A549 (cell line): ENCODE measurements around the gene PRR5L. TPM values are rescaled to one million over a fixed set of nuclear protein-coding genes. Genes with fewer than 3 reads are reported as not detected.

Source experiments
- ATAC-seq, 2 experiments: fragments of 200-7000 bp in 1 of 2; fragments of >200 bp in 1 of 2; cut with Nextera tagmentation in 1 of 2; cut with Tn5 transposase in 1 of 2; 3 replicates each; pipeline versions ENCODE4 v1.8.0 to v1.9.1; 2018 to 2020; ENCODE audit warnings: mild to moderate bottlenecking in 1 of 2, moderate library complexity in 1 of 2
- CTCF ChIA-PET: fragments of 300-600 bp; sonication (Branson Sonifier 250); formaldehyde crosslinking; extraction: SDS; loops from one replicate; lab custom pipeline; 2021; ENCODE audit warnings: antibody characterized with exemption, inconsistent platforms; lab: Yijun Ruan, JAX
- POLR2A ChIA-PET: fragments of 350-600 bp; formaldehyde crosslinking; extraction: SDS; loops from one replicate; lab custom pipeline; 2021; ENCODE audit warnings: antibody characterized with exemption, inconsistent platforms; lab: Yijun Ruan, JAX
- DNase-seq, 2 experiments: peaks; one replicate each; pipeline versions ENCODE4 v3.0.0 to v3.0.0-alpha.2; 2011 to 2016; ENCODE audit warnings: low read depth in 1 of 2, low spot score in 1 of 2
- FAIRE-seq: peaks from 2 replicates; lab custom pipeline; 2011; peaks lifted over from hg19 to GRCh38; lab: Jason Lieb, UNC
- H3K27ac ChIP-seq, 2 experiments: fragments of >200 bp; sonication (Bioruptor Twin); formaldehyde crosslinking; 3 replicates each; pipeline ENCODE4 v1.5.1; 2016 to 2017
- H3K4me1 ChIP-seq: fragments of >200 bp; sonication (Bioruptor Twin); formaldehyde crosslinking; 3 replicates; pipeline ENCODE4 v1.6.1; 2016
- H3K4me2 ChIP-seq: fragments of >200 bp; sonication (Bioruptor Twin); formaldehyde crosslinking; 3 replicates; pipeline ENCODE4 v1.6.1; 2016
- H3K4me3 ChIP-seq: fragments of >200 bp; sonication (Bioruptor Twin); formaldehyde crosslinking; 3 replicates; pipeline ENCODE4 v1.5.1; 2016
- H3K9me3 ChIP-seq: fragments of >200 bp; sonication (Bioruptor Twin); formaldehyde crosslinking; 3 replicates; pipeline ENCODE4 v1.6.1; 2016
- ATOH8 ChIP-seq: fragments of 250-450 bp; sonication (Bioruptor Pico); IDR thresholded peaks from 2 replicates; pipeline ENCODE4 v1.5.0; 2020; ENCODE audit warnings: low read depth, mild to moderate bottlenecking, moderate library complexity
- CHD2 ChIP-seq: fragments of 150-350 bp; IDR thresholded peaks from 2 replicates; pipeline ENCODE4 v1.6.1; 2014; ENCODE audit warnings: low read length; ENCODE audit not compliant: partially characterized antibody
- CHD4 ChIP-seq: fragments of 200-600 bp; sonication (generic); IDR thresholded peaks from 2 replicates; pipeline ENCODE4 v1.6.1; 2016; ENCODE audit warnings: antibody characterized with exemption, mild to moderate bottlenecking, borderline replicate concordance
- E2F6 ChIP-seq: IDR thresholded peaks from 2 replicates; pipeline ENCODE4 v1.6.1; 2012; ENCODE audit warnings: low read depth, borderline replicate concordance
- EHMT2 ChIP-seq: fragments of 200-600 bp; sonication (generic); IDR thresholded peaks from 2 replicates; pipeline ENCODE4 v1.6.1; 2016; ENCODE audit warnings: antibody characterized with exemption, low read depth, mild to moderate bottlenecking, moderate library complexity
- EP300 ChIP-seq, 2 experiments: fragments of >200 bp; sonication (Bioruptor Twin); formaldehyde crosslinking; IDR thresholded peaks; 2 replicates in 1 of 2; 3 replicates in 1 of 2; pipeline ENCODE4 v1.6.1; 2016 to 2017
- FOSB ChIP-seq: fragments of 250-450 bp; sonication (Bioruptor Pico); IDR thresholded peaks from 2 replicates; pipeline ENCODE4 v1.5.0; 2020; ENCODE audit warnings: mild to moderate bottlenecking, moderate library complexity
- HOXA7 ChIP-seq: fragments of 250-450 bp; sonication (Bioruptor Pico); IDR thresholded peaks from 2 replicates; pipeline ENCODE4 v1.5.0; 2020; ENCODE audit warnings: mild to moderate bottlenecking, moderate library complexity
- HOXB13 ChIP-seq: fragments of 250-450 bp; sonication (Bioruptor Pico); IDR thresholded peaks from 2 replicates; pipeline ENCODE4 v1.5.0; 2020; ENCODE audit warnings: low read depth, mild to moderate bottlenecking, moderate library complexity
- JUN ChIP-seq, 2 experiments: fragments of >200 bp; sonication (Bioruptor Twin); formaldehyde crosslinking; IDR thresholded peaks; 2 replicates in 1 of 2; 3 replicates in 1 of 2; pipeline ENCODE4 v1.6.1; 2016 to 2017
- JUNB ChIP-seq: fragments of >200 bp; sonication (Bioruptor Twin); formaldehyde crosslinking; IDR thresholded peaks from 2 replicates; pipeline ENCODE4 v1.6.1; 2016
- KDM1A ChIP-seq: fragments of 200-600 bp; sonication (generic); IDR thresholded peaks from 2 replicates; pipeline ENCODE4 v1.6.1; 2016; ENCODE audit warnings: low read depth, mild to moderate bottlenecking
- MAFK ChIP-seq: fragments of 450-650 bp; IDR thresholded peaks from 2 replicates; pipeline ENCODE4 v1.6.1; 2014; ENCODE audit not compliant: partially characterized antibody
- MAZ ChIP-seq: fragments of 150-350 bp; IDR thresholded peaks from 2 replicates; pipeline ENCODE4 v1.6.1; 2014; ENCODE audit warnings: antibody characterized with exemption, low read depth, low read length, borderline replicate concordance
- MYC ChIP-seq: IDR thresholded peaks from 2 replicates; pipeline ENCODE4 v1.6.1; 2012; ENCODE audit warnings: mild to moderate bottlenecking, inconsistent platforms, low read length, improper control_type of control experiment, borderline replicate concordance
- NPAS2 ChIP-seq: fragments of 250-450 bp; sonication (Bioruptor Pico); IDR thresholded peaks from 2 replicates; pipeline ENCODE4 v1.8.0; 2022; ENCODE audit warnings: mild to moderate bottlenecking, moderate library complexity, borderline replicate concordance
- RAD21 ChIP-seq, 2 experiments: fragments of >200 bp in 1 of 2; sonication (Bioruptor Twin) in 1 of 2; formaldehyde crosslinking in 1 of 2; IDR thresholded peaks in 1 of 2; conservative IDR thresholded peaks in 1 of 2; 2 replicates in 1 of 2; 3 replicates in 1 of 2; pipeline ENCODE4 v1.6.1; 2012 to 2018; ENCODE audit warnings: inconsistent platforms in 1 of 2
- RNF2 ChIP-seq: fragments of 200-600 bp; sonication (generic); IDR thresholded peaks from 2 replicates; pipeline ENCODE4 v1.6.1; 2016; ENCODE audit warnings: low read depth, mild to moderate bottlenecking, antibody characterized with exemption, moderate library complexity, borderline replicate concordance
- SMC3 ChIP-seq: fragments of >200 bp; sonication (Bioruptor Twin); formaldehyde crosslinking; IDR thresholded peaks from 3 replicates; pipeline ENCODE4 v1.6.1; 2018; ENCODE audit warnings: inconsistent platforms
- SREBF2 ChIP-seq: fragments of 450-650 bp; IDR thresholded peaks from 2 replicates; pipeline ENCODE4 v1.6.1; 2014; ENCODE audit warnings: mild to moderate bottlenecking, moderate library complexity
- ZNF302 ChIP-seq: fragments of 250-450 bp; sonication (Bioruptor Pico); IDR thresholded peaks from 2 replicates; pipeline ENCODE4 v1.9.0; 2021; ENCODE audit warnings: inconsistent platforms, mild to moderate bottlenecking, moderate library complexity
- WGBS: methylation state at CpG from one replicate; pipeline ENCODE4 v1.1.6; 2017; ENCODE audit errors: missing lambda C conversion rate; 5-methylcytosine and 5-hydroxymethylcytosine counted together
- polyA plus RNA-seq, 4 experiments: library from polyadenylated mRNA; depleted of rRNA in 3 of 4; stranded (reverse); fragments of >200 nt; fragmentation: RNase III in 1 of 4; extraction: RNeasy Plus Mini Kit Qiagen cat#74134 plus additional on column Dnase treatment in 1 of 4; gene quantifications; 2 replicates in 3 of 4; 3 replicates in 1 of 4; pipeline ENCODE4 v1.2.3, GENCODE V29; 2011 to 2017

Gene PRR5L
- polyA plus RNA-seq, 2 of the 4 experiments (the other 2 are of a cell fraction), result 6.9 to 12.1 TPM

- no peak for TF ChIP-seq JUN (IDR thresholded peaks at IDR 0.05)
Observed at GRCh38 chr11:36385121-36385970, 89.3 kb downstream of the PRR5L start (continued).

- FAIRE-seq (no peak), DNase-seq (no peak), ATAC-seq (no peak)
- Histone ChIP-seq H3K4me2 (no peak overlapping the region), H3K27ac (no peak overlapping the region), H3K4me1 (peaks cover 8% of the 10 kb centered on the region; the same call in 1 of the 3 replicates), H3K9me3 (no peaks in the 10 kb centered on the region), H3K4me3 (no peak overlapping the region)
- ChIA-PET CTCF (interaction anchor here (1.0 to 2.4 kb wide), 2 partner anchors 94 to 106 kb away, joined by 3 to 7 read pairs; no protein-coding TSS in a partner anchor), POLR2A (no interaction called here)
- TF ChIP-seq HOXA7 (CRISPR knock-in tag), result no peak
- no peak for TF ChIP-seq JUN (IDR thresholded peaks at IDR 0.05)
- no peak for TF ChIP-seq HOXB13 (CRISPR knock-in tag)
- no peak for TF ChIP-seq RNF2
- TF ChIP-seq MYC, result no peak
- TF ChIP-seq SMC3, result no peak
- TF ChIP-seq MAFK, result no peak
- TF ChIP-seq CHD4, result no peak
- TF ChIP-seq FOSB (CRISPR knock-in tag), result no peak
- TF ChIP-seq KDM1A, result no peak
- TF ChIP-seq CHD2, result no peak
- no peak for TF ChIP-seq NPAS2
- no peak for TF ChIP-seq EP300 (IDR thresholded peaks at IDR 0.05)
- TF ChIP-seq EHMT2, result no peak
- no peak for TF ChIP-seq E2F6
- no peak for TF ChIP-seq JUNB
- no peak for TF ChIP-seq SREBF2
- no peak for TF ChIP-seq ZNF302 (CRISPR knock-in tag)
- 85% methylated on average over 3 of the region's 3 CpGs for whole genome bisulfite sequencing
Observed at GRCh38 chr11:36386411-36386810, 90.3 kb downstream of the PRR5L start.

GRCh38 chr11:36388071-36388470 lies 92.0 kb downstream of the PRR5L start:
- ChIA-PET POLR2A (no interaction called here), CTCF (interaction anchor here (2.8 kb wide), 1 partner anchor 11 kb away, joined by 14 read pairs; no protein-coding TSS in a partner anchor)
- Histone ChIP-seq H3K9me3 (no peaks in the 10 kb centered on the region), H3K4me3 (no peak overlapping the region), H3K27ac (no peak overlapping the region), H3K4me1 (peaks cover 8% of the 10 kb centered on the region; the same call in 1 of the 3 replicates), H3K4me2 (no peak overlapping the region)
- FAIRE-seq (no peak), DNase-seq (no peak), ATAC-seq (no peak)
- WGBS, result 96% methylated on average over 2 of the region's 2 CpGs
- TF ChIP-seq RAD21 (conservative IDR thresholded peaks at IDR 0.05 in 1 of 2, IDR thresholded peaks at IDR 0.05 in 1 of 2) (no peak), MAZ (no peak), ATOH8 (no peak)
